Neural cell (in vitro differentiated cells): ENCODE results near the gene STK32B. TPM values are rescaled to one million over a fixed set of nuclear protein-coding genes. Genes with fewer than 3 reads are reported as not detected.

Experiments
- H2AFZ ChIP-seq: fragments of 200-600, 300-800 bp; sonication (generic), shearing (Covaris generic); 2 replicates; pipeline ENCODE4 v1.6.0; 2014; ENCODE audit warnings: low read depth, mild to moderate bottlenecking, antibody characterized with exemption, low read length, moderate library complexity
- H3F3A ChIP-seq: fragments of 200-600 bp; shearing (Covaris generic); 2 replicates; pipeline ENCODE4 v1.6.1; 2016; ENCODE audit warnings: mild to moderate bottlenecking, moderate library complexity, mixed read lengths, antibody characterized with exemption, low read length; ENCODE audit not compliant: insufficient read depth, poor library complexity, severe bottlenecking
- H3K27ac ChIP-seq: fragments of 200-600, 300-800 bp; sonication (generic), shearing (Covaris generic); 2 replicates; pipeline ENCODE4 v1.5.1; 2014; ENCODE audit warnings: mild to moderate bottlenecking, low read length, moderate library complexity
- H3K27me3 ChIP-seq: fragments of 300-800, 200-600 bp; sonication (generic), shearing (Covaris generic); 2 replicates; pipeline ENCODE4 v1.6.0; 2014; ENCODE audit warnings: mild to moderate bottlenecking, low read depth, low read length, moderate library complexity; ENCODE audit not compliant: insufficient read depth
- H3K36me3 ChIP-seq: fragments of 300-800, 200-600 bp; sonication (generic), shearing (Covaris generic); 2 replicates; pipeline ENCODE4 v1.5.1; 2014; ENCODE audit warnings: mild to moderate bottlenecking, antibody characterized with exemption, low read length, moderate library complexity; ENCODE audit not compliant: insufficient read depth
- H3K4me2 ChIP-seq: fragments of 300-800, 200-600 bp; sonication (generic), shearing (Covaris generic); 2 replicates; pipeline ENCODE4 v1.6.0; 2014; ENCODE audit warnings: mild to moderate bottlenecking, low read length
- H3K4me3 ChIP-seq: fragments of 300-800, 200-600 bp; sonication (generic), shearing (Covaris generic); 2 replicates; pipeline ENCODE4 v1.5.1; 2014; ENCODE audit warnings: mild to moderate bottlenecking, low read length, moderate library complexity
- H3K79me2 ChIP-seq: fragments of 200-600 bp; shearing (Covaris generic); replicated peaks from 2 replicates; pipeline ENCODE4 v1.6.0; 2014; ENCODE audit warnings: mild to moderate bottlenecking, low read length, moderate library complexity; ENCODE audit not compliant: insufficient read depth
- H3K9ac ChIP-seq: fragments of 300-800, 200-600 bp; sonication (generic), shearing (Covaris generic); 2 replicates; pipeline ENCODE4 v1.6.1; 2016; ENCODE audit warnings: mild to moderate bottlenecking, low read length, mixed read lengths
- H3K9me2 ChIP-seq: fragments of 200-600 bp; shearing (Covaris generic); 2 replicates; pipeline ENCODE4 v1.6.1; 2016; ENCODE audit warnings: mild to moderate bottlenecking, low read length, mixed read lengths; ENCODE audit not compliant: insufficient read depth
- H3K9me3 ChIP-seq: fragments of 200-600, 300-800 bp; sonication (generic), shearing (Covaris generic); 2 replicates; pipeline ENCODE4 v1.6.1; 2016; ENCODE audit warnings: mild to moderate bottlenecking, mixed run types, low read length, moderate library complexity, mixed read lengths
- H4K20me1 ChIP-seq: fragments of 200-600 bp; shearing (Covaris generic); 2 replicates; pipeline ENCODE4 v1.6.1; 2016; ENCODE audit warnings: mild to moderate bottlenecking, mixed run types; ENCODE audit not compliant: insufficient read depth
- EP300 ChIP-seq: fragments of 450-650 bp; conservative IDR thresholded peaks from 2 replicates; pipeline ENCODE4 v1.6.1; 2014; ENCODE audit warnings: antibody characterized with exemption, mild to moderate bottlenecking, moderate library complexity; ENCODE audit not compliant: poor library complexity, severe bottlenecking
- EZH2 ChIP-seq: fragments of 200-600, 300-800 bp; shearing (Covaris generic), sonication (generic); IDR thresholded peaks from 2 replicates; pipeline ENCODE4 v1.6.1; 2014; ENCODE audit warnings: antibody characterized with exemption, low read length, borderline replicate concordance, mild to moderate bottlenecking; ENCODE audit not compliant: insufficient read depth, poor library complexity, severe bottlenecking
- MXI1 ChIP-seq: fragments of 450-650 bp; conservative IDR thresholded peaks from 2 replicates; pipeline ENCODE4 v1.6.1; 2014; ENCODE audit warnings: antibody characterized with exemption, mild to moderate bottlenecking; ENCODE audit not compliant: poor library complexity, severe bottlenecking
- POLR2AphosphoS5 ChIP-seq: IDR thresholded peaks from 2 replicates; pipeline ENCODE4 v1.6.1; 2012
- RAD21 ChIP-seq: fragments of 450-650 bp; conservative IDR thresholded peaks from 2 replicates; pipeline ENCODE4 v1.6.1; 2014; ENCODE audit warnings: antibody characterized with exemption, mild to moderate bottlenecking, moderate library complexity
- SMC3 ChIP-seq: fragments of 450-650 bp; conservative IDR thresholded peaks from 2 replicates; pipeline ENCODE4 v1.6.1; 2014; ENCODE audit warnings: antibody characterized with exemption, mild to moderate bottlenecking, moderate library complexity; ENCODE audit not compliant: poor library complexity
- TAF1 ChIP-seq: IDR thresholded peaks from 2 replicates; pipeline ENCODE4 v1.6.1; 2012; ENCODE audit warnings: low read depth
- polyA plus RNA-seq: library from polyadenylated mRNA; depleted of rRNA; stranded (reverse); fragments of >200 nt; gene quantifications from 2 replicates; pipeline ENCODE4 v1.2.3, GENCODE V29; 2014
- TF ChIP-seq, protein P1 (sequence below): fragments of 450-650 bp; IDR thresholded peaks from 2 replicates; pipeline ENCODE4 v1.5.1; 2014; ENCODE audit warnings: antibody characterized with exemption, mild to moderate bottlenecking, moderate library complexity; ENCODE audit not compliant: poor library complexity, severe bottlenecking
- TF ChIP-seq, protein P2 (sequence below): IDR thresholded peaks from 2 replicates; pipeline ENCODE4 v1.6.1; 2012; ENCODE audit warnings: borderline replicate concordance

Gene STK32B
- polyA plus RNA-seq, 1 donor from 2014 or later, result 42.8 TPM

DNA sequence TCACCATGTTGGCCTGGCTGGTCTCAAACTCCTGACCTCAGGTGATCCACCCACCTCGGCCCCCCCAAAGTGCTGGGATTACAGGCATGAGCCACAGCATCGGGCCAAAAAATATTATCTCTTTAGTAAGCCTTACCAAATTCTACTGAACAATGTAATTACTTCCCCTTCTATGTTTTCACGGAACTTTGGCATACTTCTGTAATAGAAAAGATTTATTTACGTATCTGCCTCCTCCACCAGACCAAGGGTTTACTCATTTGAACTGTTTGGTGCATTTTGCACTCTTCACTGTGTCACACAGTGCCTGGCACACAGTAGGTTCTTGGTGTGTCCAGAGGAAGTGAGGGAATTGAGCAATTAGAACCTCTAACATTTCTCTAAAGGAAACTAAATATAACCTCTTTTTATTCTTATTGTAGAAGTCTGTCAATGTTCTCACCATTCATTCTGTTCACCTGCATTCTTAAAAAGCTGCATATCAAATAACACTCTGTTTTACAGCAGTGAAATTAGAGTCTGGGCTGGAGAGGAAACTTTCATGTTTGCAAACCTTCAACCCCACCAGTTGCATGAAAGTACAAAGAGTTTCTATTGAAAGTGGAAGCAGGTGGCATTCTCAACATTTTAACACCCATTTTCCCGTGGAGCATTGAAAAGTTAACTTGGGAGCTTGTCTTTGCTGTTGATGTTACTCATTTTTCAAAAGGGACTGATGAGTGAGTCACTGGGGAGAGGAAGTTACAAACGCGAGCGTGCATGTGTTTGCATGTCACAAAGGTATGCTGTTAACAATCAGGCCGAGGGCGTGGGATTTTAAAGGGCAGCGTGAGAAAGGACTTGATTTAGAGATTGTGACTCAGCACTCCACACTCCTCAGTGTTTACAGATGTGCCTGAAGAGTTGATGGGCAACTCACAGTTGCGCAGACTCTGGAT is 314.1 kb downstream of the STK32B start:
- Histone ChIP-seq H4K20me1 (no peaks in the 10 kb centered on the region), H3K4me3 (no peak overlapping the region), H3K9ac (no peak overlapping the region), H3K27ac (no peak overlapping the region), H3K9me3 (no peaks in the 10 kb centered on the region), H3K36me3 (no peaks in the 10 kb centered on the region), H3K27me3 (no peaks in the 10 kb centered on the region), H3K4me2 (no peak overlapping the region), H3K9me2 (no peaks in the 10 kb centered on the region), H2AFZ (no peak overlapping the region), H3K79me2 (no peaks in the 10 kb centered on the region), H3F3A (no peaks in the 10 kb centered on the region)
- no peak for TF ChIP-seq TAF1
- TF ChIP-seq, protein P1, sequence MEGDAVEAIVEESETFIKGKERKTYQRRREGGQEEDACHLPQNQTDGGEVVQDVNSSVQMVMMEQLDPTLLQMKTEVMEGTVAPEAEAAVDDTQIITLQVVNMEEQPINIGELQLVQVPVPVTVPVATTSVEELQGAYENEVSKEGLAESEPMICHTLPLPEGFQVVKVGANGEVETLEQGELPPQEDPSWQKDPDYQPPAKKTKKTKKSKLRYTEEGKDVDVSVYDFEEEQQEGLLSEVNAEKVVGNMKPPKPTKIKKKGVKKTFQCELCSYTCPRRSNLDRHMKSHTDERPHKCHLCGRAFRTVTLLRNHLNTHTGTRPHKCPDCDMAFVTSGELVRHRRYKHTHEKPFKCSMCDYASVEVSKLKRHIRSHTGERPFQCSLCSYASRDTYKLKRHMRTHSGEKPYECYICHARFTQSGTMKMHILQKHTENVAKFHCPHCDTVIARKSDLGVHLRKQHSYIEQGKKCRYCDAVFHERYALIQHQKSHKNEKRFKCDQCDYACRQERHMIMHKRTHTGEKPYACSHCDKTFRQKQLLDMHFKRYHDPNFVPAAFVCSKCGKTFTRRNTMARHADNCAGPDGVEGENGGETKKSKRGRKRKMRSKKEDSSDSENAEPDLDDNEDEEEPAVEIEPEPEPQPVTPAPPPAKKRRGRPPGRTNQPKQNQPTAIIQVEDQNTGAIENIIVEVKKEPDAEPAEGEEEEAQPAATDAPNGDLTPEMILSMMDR, result no peak
- TF ChIP-seq EZH2, result no peak
- no peak for TF ChIP-seq POLR2AphosphoS5

DNA sequence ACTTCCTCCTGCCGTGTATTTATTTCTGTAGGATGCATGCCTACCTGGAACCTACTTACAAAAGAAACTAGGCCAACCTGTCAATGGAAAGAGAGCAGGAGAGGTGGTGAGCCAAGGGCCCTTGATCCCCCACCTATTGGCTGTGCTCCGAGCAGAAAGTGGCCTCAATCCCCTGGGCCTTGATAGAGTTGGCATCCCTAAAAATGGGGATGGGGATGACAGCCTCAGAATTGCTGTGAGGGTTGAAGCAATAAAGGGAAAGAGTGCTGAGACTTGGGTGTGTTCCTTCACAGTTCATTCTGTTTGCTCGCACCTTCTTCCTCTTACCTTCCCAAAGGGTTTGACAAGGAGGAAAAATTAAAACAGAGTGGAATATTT is 314.7 kb downstream of the STK32B start:
- H3K4me3 ChIP-seq, result no peak overlapping the region
- H4K20me1 ChIP-seq, result no peaks in the 10 kb centered on the region
- no peak overlapping the region for H3K27ac ChIP-seq
- no peaks in the 10 kb centered on the region for H3K9me2 ChIP-seq
- TF ChIP-seq SMC3 (no peak), POLR2AphosphoS5 (no peak), TAF1 (no peak), RAD21 (no peak), MXI1 (no peak), EP300 (no peak), EZH2 (no peak)
- TF ChIP-seq, protein P1, result no peak
- TF ChIP-seq, protein P2, sequence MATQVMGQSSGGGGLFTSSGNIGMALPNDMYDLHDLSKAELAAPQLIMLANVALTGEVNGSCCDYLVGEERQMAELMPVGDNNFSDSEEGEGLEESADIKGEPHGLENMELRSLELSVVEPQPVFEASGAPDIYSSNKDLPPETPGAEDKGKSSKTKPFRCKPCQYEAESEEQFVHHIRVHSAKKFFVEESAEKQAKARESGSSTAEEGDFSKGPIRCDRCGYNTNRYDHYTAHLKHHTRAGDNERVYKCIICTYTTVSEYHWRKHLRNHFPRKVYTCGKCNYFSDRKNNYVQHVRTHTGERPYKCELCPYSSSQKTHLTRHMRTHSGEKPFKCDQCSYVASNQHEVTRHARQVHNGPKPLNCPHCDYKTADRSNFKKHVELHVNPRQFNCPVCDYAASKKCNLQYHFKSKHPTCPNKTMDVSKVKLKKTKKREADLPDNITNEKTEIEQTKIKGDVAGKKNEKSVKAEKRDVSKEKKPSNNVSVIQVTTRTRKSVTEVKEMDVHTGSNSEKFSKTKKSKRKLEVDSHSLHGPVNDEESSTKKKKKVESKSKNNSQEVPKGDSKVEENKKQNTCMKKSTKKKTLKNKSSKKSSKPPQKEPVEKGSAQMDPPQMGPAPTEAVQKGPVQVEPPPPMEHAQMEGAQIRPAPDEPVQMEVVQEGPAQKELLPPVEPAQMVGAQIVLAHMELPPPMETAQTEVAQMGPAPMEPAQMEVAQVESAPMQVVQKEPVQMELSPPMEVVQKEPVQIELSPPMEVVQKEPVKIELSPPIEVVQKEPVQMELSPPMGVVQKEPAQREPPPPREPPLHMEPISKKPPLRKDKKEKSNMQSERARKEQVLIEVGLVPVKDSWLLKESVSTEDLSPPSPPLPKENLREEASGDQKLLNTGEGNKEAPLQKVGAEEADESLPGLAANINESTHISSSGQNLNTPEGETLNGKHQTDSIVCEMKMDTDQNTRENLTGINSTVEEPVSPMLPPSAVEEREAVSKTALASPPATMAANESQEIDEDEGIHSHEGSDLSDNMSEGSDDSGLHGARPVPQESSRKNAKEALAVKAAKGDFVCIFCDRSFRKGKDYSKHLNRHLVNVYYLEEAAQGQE, result no peak
- no peaks in the 10 kb centered on the region for H3F3A ChIP-seq
- no peaks in the 10 kb centered on the region for H3K27me3 ChIP-seq
- H3K79me2 ChIP-seq, result no peaks in the 10 kb centered on the region
- H3K4me2 ChIP-seq, result no peak overlapping the region
- no peak overlapping the region for H2AFZ ChIP-seq
- H3K9me3 ChIP-seq, result no peaks in the 10 kb centered on the region
- no peaks in the 10 kb centered on the region for H3K36me3 ChIP-seq
- no peak overlapping the region for H3K9ac ChIP-seq
